DOHH2 (cell line): Measurements from ENCODE around the gene C1orf105.

Experiments used
- CTCF ChIP-seq: fragments of 200-600 bp; sonication (generic); IDR thresholded peaks from one replicate; pipeline ENCODE4 v1.5.1; 2014; ENCODE audit warnings: antibody characterized with exemption, mild to moderate bottlenecking, low read depth, low read length; ENCODE audit not compliant: poor library complexity, severe bottlenecking
- EZH2phosphoT487 ChIP-seq: fragments of 200-600 bp; sonication (generic); IDR thresholded peaks from 2 replicates; pipeline ENCODE4 v1.6.1; 2017; ENCODE audit warnings: borderline replicate concordance, mild to moderate bottlenecking, antibody characterized with exemption, low read length, moderate library complexity, mixed read lengths

- TF ChIP-seq CTCF (no peak), EZH2phosphoT487 (no peak)
Observed at GRCh38 chr1:172517545-172517944, 97.1 kb downstream of the C1orf105 start.
